ENCODE measurements around the gene ATP6V0E1.

Gene ATP6V0E1

GRCh38 chr5:172984244-172984953 lies 828 bp downstream of the ATP6V0E1 start:
- Histone ChIP-seq H3K4me3 (peak overlapping the region; percentile 81), H3K27ac (peak overlapping the region; percentile 95 to 96)
- peak; percentile 88 for DNase-seq (ENCODE audit: low spot score)
- TF ChIP-seq CTCF (IDR thresholded peaks at IDR 0.05), result no peak

- Histone ChIP-seq H3K4me3 (peak overlapping the region; percentile 47), H3K27ac (peak overlapping the region in 1 of 2 donors; percentile 4)
- no peak for DNase-seq (ENCODE audit: low spot score)
- TF ChIP-seq CTCF (IDR thresholded peaks at IDR 0.05), result no peak
These were observed 2.0 kb downstream of the ATP6V0E1 start for GRCh38 chr5:172985596-172985995.

GRCh38 chr5:172988276-172988675 lies 4.7 kb downstream of the ATP6V0E1 start:
- no peak for DNase-seq (ENCODE audit: low spot score)
- Histone ChIP-seq H3K27ac (no peak overlapping the region), H3K4me3 (no peak overlapping the region)
- TF ChIP-seq CTCF (IDR thresholded peaks at IDR 0.05), result no peak

GRCh38 chr5:172990776-172991175 lies 7.2 kb downstream of the ATP6V0E1 start:
- TF ChIP-seq CTCF (IDR thresholded peaks at IDR 0.05), result no peak
- H3K27ac ChIP-seq, result no peak overlapping the region
- no peak for DNase-seq (ENCODE audit: low spot score)
- H3K4me3 ChIP-seq, result no peak overlapping the region

- no peak for TF ChIP-seq CTCF (IDR thresholded peaks at IDR 0.05)
- Histone ChIP-seq H3K27ac (no peak overlapping the region), H3K4me3 (no peak overlapping the region)
- no peak for DNase-seq (ENCODE audit: low spot score)
These were observed 10.8 kb downstream of the ATP6V0E1 start for GRCh38 chr5:172994405-172994804.

- peak overlapping the region; percentile 37 to 40 for H3K27ac ChIP-seq
- H3K4me3 ChIP-seq, result no peak overlapping the region
- DNase-seq (ENCODE audit: low spot score), result peak; percentile 8
- TF ChIP-seq CTCF (IDR thresholded peaks at IDR 0.05), result no peak
These were observed 15.9 kb downstream of the ATP6V0E1 start for GRCh38 chr5:172999372-172999973.

- Histone ChIP-seq H3K27ac (peak overlapping the region in 1 of 2 donors; percentile 40), H3K4me3 (no peak overlapping the region)
- DNase-seq (ENCODE audit: low spot score), result no peak
- TF ChIP-seq CTCF (IDR thresholded peaks at IDR 0.05), result no peak
These were observed 16.4 kb downstream of the ATP6V0E1 start for GRCh38 chr5:172999974-173000373.
